GM21423 (cell line): ENCODE measurements around the gene MSI2.

Source experiments
- ATAC-seq: cut with Tn5 transposase; IDR thresholded peaks from one replicate; pipeline ENCODE4 v1.9.1; 2021; ENCODE audit warnings: mild to moderate bottlenecking, moderate library complexity; ENCODE audit not compliant: unreplicated experiment

The MSI2 gene

GRCh38 chr17:57245786-57246185 is 10.5 kb upstream of the MSI2 start:
- no peak for ATAC-seq

- no peak for ATAC-seq
Measured at GRCh38 chr17:57246257-57246656, 10.1 kb upstream of the MSI2 start.

GRCh38 chr17:57247261-57247660 is 9.1 kb upstream of the MSI2 start:
- ATAC-seq, result no peak

DNA sequence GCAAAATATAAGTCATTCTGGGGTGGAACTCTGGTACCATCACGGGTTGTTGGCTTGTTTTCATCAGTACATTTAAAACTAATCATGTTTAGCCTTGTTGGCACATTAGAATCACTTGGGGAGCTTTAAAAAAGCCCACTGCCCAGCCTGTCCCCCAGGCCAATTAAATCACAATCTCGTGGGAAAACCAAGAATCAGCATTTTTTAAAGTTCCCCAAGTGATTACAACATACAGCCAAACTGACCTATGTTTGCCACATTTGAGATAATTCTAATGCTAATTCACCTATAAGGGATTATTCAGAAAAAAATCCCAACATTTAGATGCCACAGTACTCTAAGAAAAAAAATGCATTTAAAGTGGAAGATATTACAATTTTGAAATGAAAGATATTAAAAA is 8.4 kb upstream of the MSI2 start:
- ATAC-seq, result no peak

DNA sequence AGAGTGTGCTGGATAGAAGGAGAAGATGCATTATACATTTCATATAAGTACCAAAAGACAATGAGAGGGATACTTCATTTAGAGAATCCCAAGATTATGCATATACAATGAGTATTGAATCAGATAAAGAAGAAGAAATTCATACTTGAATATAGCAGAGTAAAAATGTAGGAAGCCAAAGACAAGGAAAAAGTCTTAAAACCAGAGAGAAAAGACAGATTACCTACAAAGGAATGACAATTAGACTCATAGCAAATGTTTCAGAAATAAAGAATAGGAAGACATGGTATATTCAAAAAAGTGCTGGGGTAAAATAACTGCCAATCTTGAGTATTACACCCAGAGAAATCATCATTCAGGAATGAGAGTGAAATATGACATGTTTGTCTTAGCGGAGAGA is 6.8 kb upstream of the MSI2 start:
- ATAC-seq, result no peak

DNA sequence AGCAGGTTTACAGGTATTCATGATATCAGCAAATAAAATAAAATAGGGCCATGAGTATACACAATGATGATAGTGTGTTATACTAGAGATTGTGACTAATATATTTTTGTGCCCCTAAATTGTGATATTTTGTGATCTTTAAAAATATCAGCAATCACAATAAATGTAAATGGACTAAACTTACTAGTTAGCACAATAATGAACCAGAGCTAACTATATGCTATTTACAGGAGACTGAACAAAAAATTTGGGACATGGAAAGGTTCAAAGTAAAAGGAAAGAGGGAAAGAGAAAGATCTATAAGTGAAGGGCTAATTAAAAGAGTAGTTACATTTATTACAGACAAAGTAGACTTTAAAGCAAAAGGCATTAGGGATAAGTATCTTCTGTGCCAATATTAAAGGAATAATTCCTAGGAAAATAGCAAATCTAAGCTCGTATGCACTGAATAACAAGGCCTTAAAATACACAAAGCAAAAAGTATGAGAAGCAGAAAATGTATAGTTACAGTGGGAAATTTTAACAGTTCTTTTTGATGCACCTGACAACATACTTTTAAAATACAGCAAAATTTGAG is 5.0 kb upstream of the MSI2 start:
- ATAC-seq, result no peak

- ATAC-seq, result no peak
Measured at GRCh38 chr17:57253362-57254065, 2.8 kb upstream of the MSI2 start.

GRCh38 chr17:57255182-57255775 is 1.0 kb upstream of the MSI2 start:
- ATAC-seq, result no peak

- no peak for ATAC-seq
Measured at GRCh38 chr17:57256708-57257112, 387 bp downstream of the MSI2 start.

GRCh38 chr17:57257195-57257894 is 1.0 kb downstream of the MSI2 start:
- no peak for ATAC-seq

GRCh38 chr17:57257895-57258851 is 1.9 kb downstream of the MSI2 start:
- ATAC-seq, result no peak

DNA sequence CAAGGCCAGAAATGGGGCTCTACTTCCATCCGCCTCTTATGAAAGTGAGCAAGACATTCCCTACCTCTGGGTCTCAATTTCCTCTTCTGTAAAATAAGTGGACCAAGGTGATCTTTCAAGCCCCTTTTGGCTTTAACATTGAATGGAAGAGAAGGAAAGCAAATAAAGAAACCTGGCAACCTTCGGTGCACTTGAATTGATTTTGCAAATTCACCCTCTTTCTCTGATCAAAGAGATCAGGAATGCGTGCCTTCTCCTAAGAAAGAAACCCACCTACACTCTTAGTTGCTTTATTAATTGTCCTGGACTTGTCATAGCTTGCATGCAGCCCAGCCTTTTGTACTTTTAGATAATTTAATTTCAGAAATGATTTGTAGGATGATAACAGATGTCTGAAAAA is 3.0 kb downstream of the MSI2 start:
- no peak for ATAC-seq

- no peak for ATAC-seq
Measured at GRCh38 chr17:57259817-57260216, 3.5 kb downstream of the MSI2 start.

DNA sequence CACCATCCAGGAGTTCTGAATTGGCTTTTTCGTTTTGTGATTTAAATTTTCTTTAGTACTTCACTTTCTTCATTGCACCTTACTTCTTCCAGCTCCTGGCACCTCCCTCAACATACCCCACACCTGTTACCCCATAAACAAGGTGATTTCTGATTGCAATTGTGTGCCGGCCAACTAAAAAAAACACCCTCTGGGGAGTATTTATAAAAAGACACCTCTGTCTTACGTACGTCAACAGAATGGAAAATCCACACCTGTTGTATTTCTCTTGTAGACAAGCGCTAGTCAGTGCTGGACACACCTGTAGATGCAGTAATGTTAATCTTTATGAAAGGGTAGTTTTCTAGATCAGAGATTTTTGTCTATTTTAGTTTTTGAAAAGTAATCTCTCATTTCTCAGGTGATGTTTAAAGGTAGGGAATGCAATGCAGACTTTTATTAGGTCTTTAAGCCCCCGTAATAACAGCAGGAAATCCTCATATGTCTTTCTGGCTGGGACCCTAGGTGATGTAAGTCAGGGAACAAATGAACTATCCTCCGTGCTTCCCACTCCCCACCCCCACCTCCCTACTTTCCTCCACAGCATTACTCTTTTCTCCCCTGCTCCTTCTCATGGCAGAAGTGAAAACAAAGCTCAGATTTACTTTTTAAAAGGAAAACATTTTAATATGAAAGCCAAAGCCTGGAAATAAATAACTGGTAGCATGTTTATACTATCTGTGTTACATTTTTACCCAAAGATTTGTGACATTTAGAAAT is 4.2 kb downstream of the MSI2 start:
- ATAC-seq, result no peak

DNA sequence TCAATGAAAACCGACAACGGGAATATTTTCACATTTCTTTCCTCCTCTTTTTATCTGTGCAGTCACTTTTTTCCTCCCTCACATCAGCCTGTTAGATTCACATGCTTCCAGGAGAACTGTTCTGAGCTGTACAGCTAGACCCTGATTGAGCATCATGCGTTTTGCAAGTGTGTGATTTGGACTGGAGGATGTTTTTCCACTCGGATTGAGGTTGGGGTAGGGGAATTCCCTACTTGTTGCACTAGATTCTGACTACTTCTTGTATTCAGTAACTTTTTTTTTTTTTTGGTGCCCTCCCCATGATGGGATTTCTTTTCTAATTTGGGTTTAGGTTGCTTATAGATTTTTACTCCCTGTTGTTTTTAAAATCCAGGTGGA is 4.8 kb downstream of the MSI2 start:
- ATAC-seq, result no peak

- no peak for ATAC-seq
Measured at GRCh38 chr17:57262557-57262956, 6.2 kb downstream of the MSI2 start.

GRCh38 chr17:57264250-57264649 is 7.9 kb downstream of the MSI2 start:
- ATAC-seq, result no peak

DNA sequence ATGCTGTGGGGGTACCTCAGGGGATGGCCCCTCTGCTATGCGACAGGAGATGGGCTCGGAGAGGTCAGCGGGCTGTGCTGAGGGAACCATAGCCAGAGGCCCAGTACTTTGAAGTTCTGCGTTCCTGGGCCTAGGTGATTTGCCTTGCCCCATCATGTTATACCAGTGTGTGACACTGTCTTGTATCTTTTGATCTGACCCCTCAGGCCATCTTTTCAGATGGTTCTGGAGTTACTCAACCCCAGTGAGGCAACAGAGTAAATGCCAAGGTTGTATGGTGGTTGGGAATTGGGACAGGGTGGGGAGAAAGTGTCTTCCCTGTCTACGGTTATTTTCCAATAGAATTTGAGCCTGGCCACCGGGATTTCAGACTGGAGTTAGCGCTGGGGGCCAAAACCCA is 8.5 kb downstream of the MSI2 start:
- ATAC-seq, result no peak

DNA sequence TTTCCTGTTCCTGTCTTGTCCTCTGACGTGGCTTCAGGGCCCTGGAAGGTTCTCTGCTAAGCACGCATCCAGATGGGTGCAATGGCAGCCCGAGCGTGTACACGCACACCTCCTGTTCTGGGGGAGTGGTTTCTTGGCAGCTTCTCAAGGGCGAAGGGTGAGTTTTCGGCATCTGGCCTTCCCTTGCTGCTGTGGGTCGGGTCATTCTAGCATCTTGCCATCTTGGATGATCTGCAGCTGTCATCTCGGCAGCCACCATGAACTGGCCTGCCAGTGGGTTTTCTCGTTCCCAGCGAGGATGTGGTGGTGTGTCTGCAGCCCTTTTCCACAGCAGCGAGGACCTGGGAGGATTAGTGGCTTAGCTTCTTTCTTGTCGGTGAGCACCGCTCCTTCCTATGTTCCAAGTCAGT is 10.6 kb downstream of the MSI2 start:
- ATAC-seq, result no peak

GRCh38 chr17:57268181-57268580 is 11.9 kb downstream of the MSI2 start:
- ATAC-seq, result no peak
